GM21529 (cell line): ENCODE results near the gene BSND.
A peak's percentile ranks its signal among the peaks of the same experiment; 100 is the strongest.
"Not testable (repeated sequence)": the region's sequence is repeated elsewhere in the genome, so short reads cannot be mapped to it uniquely, and the experiment has no call there.

Experiments used
- ATAC-seq: cut with Tn5 transposase; IDR thresholded peaks from one replicate; pipeline ENCODE4 v1.9.1; 2021; ENCODE audit not compliant: unreplicated experiment

The BSND gene

GRCh38 chr1:55015731-55016620 is 17.2 kb downstream of the BSND start:
- ATAC-seq: no peak

- ATAC-seq: no peak
These were observed 19.7 kb downstream of the BSND start for GRCh38 chr1:55018395-55018794.

GRCh38 chr1:55021942-55022546 is 23.3 kb downstream of the BSND start:
- peak; percentile 83 for ATAC-seq

GRCh38 chr1:55024163-55024562 is 25.4 kb downstream of the BSND start:
- ATAC-seq: not testable (repeated sequence)

GRCh38 chr1:55026682-55027081 is 27.9 kb downstream of the BSND start:
- ATAC-seq: not testable (repeated sequence)

- ATAC-seq: not testable (repeated sequence)
These were observed 32.4 kb downstream of the BSND start for GRCh38 chr1:55031098-55031497.

- ATAC-seq: no peak
These were observed 34.5 kb downstream of the BSND start for GRCh38 chr1:55033265-55033614.

- no peak for ATAC-seq
These were observed 35.9 kb downstream of the BSND start for GRCh38 chr1:55034476-55035133.

- ATAC-seq: no peak
These were observed 37.2 kb downstream of the BSND start for GRCh38 chr1:55035904-55036303.

- ATAC-seq: no peak
These were observed 39.2 kb downstream of the BSND start for GRCh38 chr1:55037733-55038551.

GRCh38 chr1:55038552-55038838 is 39.8 kb downstream of the BSND start:
- ATAC-seq: no peak

GRCh38 chr1:55038974-55039341 is 40.2 kb downstream of the BSND start:
- no peak for ATAC-seq

- no peak for ATAC-seq
These were observed 40.8 kb downstream of the BSND start, which contains the start of gene PCSK9 for GRCh38 chr1:55039342-55040082. Gene PCSK9 (plus strand): TSS chr1:55039548. CDS start chr1:55039838, 290 bp downstream.

- no peak for ATAC-seq
These were observed 41.6 kb downstream of the BSND start for GRCh38 chr1:55040083-55040932.

- no peak for ATAC-seq
These were observed 42.3 kb downstream of the BSND start for GRCh38 chr1:55040933-55041494.

- no peak for ATAC-seq
These were observed 42.9 kb downstream of the BSND start for GRCh38 chr1:55041613-55042012.

GRCh38 chr1:55043011-55043410 is 44.3 kb downstream of the BSND start:
- no peak for ATAC-seq

- no peak for ATAC-seq
These were observed 45.0 kb downstream of the BSND start for GRCh38 chr1:55043726-55044125.

GRCh38 chr1:55044617-55045397 is 46.1 kb downstream of the BSND start:
- no peak for ATAC-seq
